Kidney (tissue), 22 donors: ENCODE measurements around the gene P2RY2. TPM values are rescaled to one million over a fixed set of nuclear protein-coding genes. Genes with fewer than 3 reads are reported as not detected.

Experiments used
- DNase-seq, 5 donors: peaks; one replicate each; pipeline ENCODE4 v3.0.0-alpha.2; 2013 to 2020
- FAIRE-seq: peaks from 2 replicates; lab custom pipeline; 2012; peaks lifted over from hg19 to GRCh38; lab: Jason Lieb, UNC
- H3K27ac ChIP-seq, 2 donors: one replicate each; pipeline ENCODE4 v1.7.0; 2013; ENCODE audit warnings: low read depth in 2 of 2, low read length in 2 of 2, inconsistent platforms in 1 of 2
- H3K27me3 ChIP-seq: one replicate; pipeline ENCODE4 v1.7.1; 2013; ENCODE audit warnings: low read length, inconsistent platforms; ENCODE audit not compliant: control insufficient read depth, insufficient read depth
- H3K36me3 ChIP-seq, 3 donors: one replicate each; pipeline versions ENCODE4 v1.7.0 to v1.7.1; 2013; ENCODE audit warnings: low read length in 3 of 3, control low read depth in 1 of 3, inconsistent platforms in 1 of 3; ENCODE audit not compliant: insufficient read depth in 3 of 3, control insufficient read depth in 2 of 3
- H3K4me1 ChIP-seq, 3 donors: one replicate each; pipeline versions ENCODE4 v1.7.0 to v1.7.1; 2013; ENCODE audit warnings: low read length in 3 of 3, inconsistent platforms in 1 of 3, low read depth in 1 of 3; ENCODE audit not compliant: control insufficient read depth in 2 of 3, insufficient read depth in 2 of 3
- H3K4me3 ChIP-seq, 3 donors: one replicate each; pipeline versions ENCODE4 v1.7.0 to v1.8.1; 2013; ENCODE audit warnings: low read length in 3 of 3, control low read depth in 1 of 3, inconsistent platforms in 1 of 3
- H3K9ac ChIP-seq, 3 donors: one replicate each; pipeline versions ENCODE4 v1.7.0 to v1.7.1; 2013; ENCODE audit warnings: low read length in 3 of 3, control low read depth in 1 of 3, inconsistent platforms in 1 of 3
- H3K9me3 ChIP-seq, 3 donors: one replicate each; pipeline versions ENCODE4 v1.7.0 to v1.7.1; 2013; ENCODE audit warnings: low read length in 3 of 3, control low read depth in 1 of 3, inconsistent platforms in 1 of 3; ENCODE audit not compliant: control insufficient read depth in 2 of 3, insufficient read depth in 1 of 3
- CTCF ChIP-seq: IDR thresholded peaks from 3 replicates; pipeline ENCODE4 v1.5.1; 2012; ENCODE audit warnings: mild to moderate bottlenecking, moderate library complexity, borderline replicate concordance; ENCODE audit not compliant: insufficient read depth; ENCODE audit errors: extremely low read depth
- intact Hi-C: fragments of 100-400 bp; cut with DNase I; formaldehyde crosslinking; loops from one replicate; pipeline ENCODE4 v1.11.1; 2022
- long read RNA-seq, 10 donors: library from polyadenylated mRNA in 1 of 10; unstranded in 1 of 10; transcript quantifications; one replicate each; pipeline ENCODE4 v2.0.0 and lab custom pipeline, GENCODE V29; 2021 to 2026
- polyA plus RNA-seq: library from polyadenylated mRNA; stranded (reverse); fragments of 350-450 nt; fragmentation: Illumina TruSeq; extraction: RNeasy Lipid Tissue Mini Kit (QIAGEN cat#74804); gene quantifications from one replicate; pipeline ENCODE4 v1.2.3, GENCODE V29; 2014; ENCODE audit warnings: low read depth, low replicate concordance; ENCODE audit not compliant: insufficient read depth
- total RNA-seq: library from RNA; stranded (reverse); fragmentation: NEBNext Ultra II Directional; extraction: Animal tissue kit (Norgen Biotek cat#: 25700); gene quantifications from one replicate; pipeline ENCODE4 v1.2.1, GENCODE V29; 2021
- donor health status: control.
- donor health status: control.
- donor health status: control.
- donor health status: control.
- donor health status: control.
- donor health status: DM: yes; HTN: yes; CAD: no.
- donor health status: Normal renal cell carcinoma (clear cell type).

The P2RY2 gene
- total RNA-seq (9.7 TPM), polyA plus RNA-seq (1.3 TPM)
- long read RNA-seq, donor 1 = 0 reads
- long read RNA-seq, donor 2 = 0 reads
- long read RNA-seq, donor 3 = 0 reads
- long read RNA-seq, donor 4, partial matches to known transcripts = 0 of 2 reads
- long read RNA-seq, donor 4, other reads (novel, unspliced or antisense) = 0 of 2 reads
- long read RNA-seq, donor 5 = 0 reads
- long read RNA-seq, donor 6 = 0 reads
- long read RNA-seq, donor 7, partial matches to known transcripts = 0 of 3 reads
- long read RNA-seq, donor 7, other reads (novel, unspliced or antisense) = 0 of 3 reads
- long read RNA-seq, donor 8, partial matches to known transcripts = 0 of 1 reads
- long read RNA-seq, donor 8, other reads (novel, unspliced or antisense) = 0 of 1 reads
- long read RNA-seq, donor 9, partial matches to known transcripts = 0 of 1 reads
- long read RNA-seq, donor 9, other reads (novel, unspliced or antisense) = 0 of 1 reads
- long read RNA-seq, donor 10 = 0 reads

- intact Hi-C loops = no loop called here
- H3K27me3 ChIP-seq = no peaks in the 10 kb centered on the region
- peak within 1 kb of the TSS in 2 of 3 donors; percentile 34 to 42 for H3K9ac ChIP-seq
- H3K4me1 ChIP-seq = peaks cover 0 to 6% (median 0%) of the 10 kb centered on the region in 3 donors
- peak; percentile 65 to 91 (median 72) for DNase-seq
- peak within 1 kb of the TSS; percentile 33 to 63 (median 60) for H3K4me3 ChIP-seq
- no peak for FAIRE-seq
- H3K36me3 ChIP-seq = no peaks in the 10 kb centered on the region
- TF ChIP-seq CTCF = peak; percentile 27
- no peak within 1 kb of the TSS for H3K27ac ChIP-seq
- H3K9me3 ChIP-seq = no peaks in the 10 kb centered on the region
These were observed at the start of gene P2RY2 for GRCh38 chr11:73218106-73218829. P2RY2 (plus strand) TSS chr11:73218281; CDS start chr11:73234160, 15,879 bp downstream.

GRCh38 chr11:73168925-73169579 is 49.0 kb upstream of the P2RY2 start:
- FAIRE-seq (no peak), DNase-seq (peak in 1 of 5 donors; percentile 29)
- Histone ChIP-seq H3K9ac (no peak overlapping the region), H3K36me3 (no peaks in the 10 kb centered on the region), H3K4me1 (peaks cover 0 to 3% (median 0%) of the 10 kb centered on the region in 3 donors), H3K4me3 (no peak overlapping the region), H3K27ac (no peak overlapping the region), H3K27me3 (no peaks in the 10 kb centered on the region), H3K9me3 (no peaks in the 10 kb centered on the region)
- no peak for TF ChIP-seq CTCF
- intact Hi-C loops = no loop called here

GRCh38 chr11:73170140-73170539 is 47.9 kb upstream of the P2RY2 start:
- Histone ChIP-seq H3K9ac (no peak overlapping the region), H3K36me3 (no peaks in the 10 kb centered on the region), H3K4me1 (peaks cover 0 to 3% (median 0%) of the 10 kb centered on the region in 3 donors), H3K9me3 (no peaks in the 10 kb centered on the region), H3K4me3 (no peak overlapping the region), H3K27me3 (no peaks in the 10 kb centered on the region), H3K27ac (no peak overlapping the region)
- DNase-seq (no peak), FAIRE-seq (no peak)
- no peak for TF ChIP-seq CTCF
- intact Hi-C loops = loop anchor here (10.0 kb wide), 1 partner anchor 445 kb away; no protein-coding TSS in a partner anchor
